Liver (tissue), 9 donors: Measurements from ENCODE around the gene ANKRD10. TPM values are rescaled to one million over a fixed set of nuclear protein-coding genes. Genes with fewer than 3 reads are reported as not detected.

Experiments
- DNase-seq: peaks from one replicate; pipeline ENCODE4 v3.0.0-alpha.2; 2017; ENCODE audit warnings: low spot score
- H3K27ac ChIP-seq, 2 donors: one replicate each; pipeline ENCODE4 v1.7.0; 2013; ENCODE audit warnings: inconsistent platforms in 2 of 2, low read length in 2 of 2, control low read depth in 1 of 2, low read depth in 1 of 2, mild to moderate bottlenecking in 1 of 2
- H3K27me3 ChIP-seq, 4 donors: one replicate each; pipeline versions ENCODE4 v1.6.1 to v1.7.0; 2013; ENCODE audit warnings: low read length in 3 of 4, inconsistent platforms in 1 of 4, mild to moderate bottlenecking in 1 of 4, moderate library complexity in 1 of 4; ENCODE audit not compliant: control insufficient read depth in 4 of 4, insufficient read depth in 4 of 4
- H3K36me3 ChIP-seq, 4 donors: one replicate each; pipeline versions ENCODE4 v1.6.1 to v1.7.0; 2013; ENCODE audit warnings: low read length in 3 of 4, mild to moderate bottlenecking in 3 of 4, low read depth in 1 of 4, moderate library complexity in 1 of 4; ENCODE audit not compliant: control insufficient read depth in 4 of 4, insufficient read depth in 3 of 4
- H3K4me1 ChIP-seq, 4 donors: one replicate each; pipeline versions ENCODE4 v1.6.1 to v1.7.0; 2013; ENCODE audit warnings: low read length in 3 of 4, mild to moderate bottlenecking in 3 of 4, moderate library complexity in 1 of 4; ENCODE audit not compliant: control insufficient read depth in 4 of 4, insufficient read depth in 4 of 4
- H3K4me3 ChIP-seq, 3 donors: one replicate each; pipeline versions ENCODE4 v1.6.1 to v1.7.0; 2013; ENCODE audit warnings: low read length in 3 of 3, control low read depth in 1 of 3, low read depth in 1 of 3, mild to moderate bottlenecking in 1 of 3
- H3K9ac ChIP-seq, 2 donors: one replicate each; pipeline ENCODE4 v1.7.0; 2013; ENCODE audit warnings: low read length in 2 of 2, mild to moderate bottlenecking in 2 of 2, moderate library complexity in 2 of 2, control low read depth in 1 of 2, low read depth in 1 of 2
- H3K9me3 ChIP-seq, 4 donors: one replicate each; pipeline versions ENCODE4 v1.6.1 to v1.7.0; 2013; ENCODE audit warnings: low read length in 3 of 4; ENCODE audit not compliant: control insufficient read depth in 4 of 4
- EGR1 ChIP-seq, 2 donors: IDR thresholded peaks; 2 replicates each; pipeline ENCODE4 v1.6.1; 2016 to 2018; ENCODE audit warnings: antibody characterized with exemption in 2 of 2, low read depth in 2 of 2
- FOXA1 ChIP-seq: IDR thresholded peaks from 2 replicates; pipeline ENCODE4 v1.6.1; 2016; ENCODE audit warnings: antibody characterized with exemption
- FOXA2 ChIP-seq: IDR thresholded peaks from 2 replicates; pipeline ENCODE4 v1.6.1; 2016; ENCODE audit warnings: antibody characterized with exemption
- GABPA ChIP-seq, 2 donors: IDR thresholded peaks in 1 of 2; conservative IDR thresholded peaks in 1 of 2; 2 replicates each; pipeline ENCODE4 v1.6.1; 2016; ENCODE audit warnings: antibody characterized with exemption in 2 of 2, mild to moderate bottlenecking in 1 of 2, moderate library complexity in 1 of 2
- HNF4A ChIP-seq, 2 donors: conservative IDR thresholded peaks; 2 replicates each; pipeline ENCODE4 v1.6.1; 2016; ENCODE audit warnings: antibody characterized with exemption in 2 of 2, mild to moderate bottlenecking in 2 of 2
- HNF4G ChIP-seq: IDR thresholded peaks from 2 replicates; pipeline ENCODE4 v1.6.1; 2016; ENCODE audit warnings: antibody characterized with exemption
- JUND ChIP-seq, 2 donors: IDR thresholded peaks; 2 replicates each; pipeline ENCODE4 v1.6.1; 2016; ENCODE audit warnings: antibody characterized with exemption in 2 of 2
- NR2F2 ChIP-seq: IDR thresholded peaks from 2 replicates; pipeline ENCODE4 v1.6.1; 2016; ENCODE audit warnings: antibody characterized with exemption
- RAD21 ChIP-seq, 2 donors: IDR thresholded peaks; 2 replicates each; pipeline ENCODE4 v1.6.1; 2016; ENCODE audit warnings: antibody characterized with exemption in 2 of 2, mild to moderate bottlenecking in 2 of 2
- RXRA ChIP-seq, 2 donors: IDR thresholded peaks; 2 replicates each; pipeline ENCODE4 v1.6.1; 2017 to 2018; ENCODE audit warnings: antibody characterized with exemption in 2 of 2, mild to moderate bottlenecking in 1 of 2
- SP1 ChIP-seq: IDR thresholded peaks from 2 replicates; pipeline ENCODE4 v1.6.1; 2018; ENCODE audit warnings: antibody characterized with exemption, mild to moderate bottlenecking
- TAF1 ChIP-seq: conservative IDR thresholded peaks from 2 replicates; pipeline ENCODE4 v1.6.1; 2016; ENCODE audit warnings: antibody characterized with exemption, mild to moderate bottlenecking
- YY1 ChIP-seq: IDR thresholded peaks from 2 replicates; pipeline ENCODE4 v1.6.1; 2016; ENCODE audit warnings: antibody characterized with exemption, mild to moderate bottlenecking
- WGBS: extraction: QIAGEN DNeasy Blood & Tissue Kit; methylation state at CpG from one replicate; pipeline ENCODE4 v1.1.7; 2013; 5-methylcytosine and 5-hydroxymethylcytosine counted together
- polyA plus RNA-seq, 2 donors: library from polyadenylated mRNA; stranded (reverse) in 1 of 2; unstranded in 1 of 2; fragments of 200-250 nt in 1 of 2; fragments of >200 nt in 1 of 2; fragmentation: Nextera tagmentation in 1 of 2; extraction: Ambion mirVana in 1 of 2; gene quantifications; one replicate each; pipeline versions ENCODE4 v1.2.1 to v1.2.3, GENCODE V29; 2013 to 2015
- total RNA-seq, 2 donors: library from RNA; depleted of rRNA; stranded (reverse); fragments of >200 nt; gene quantifications; one replicate each; pipeline ENCODE4 v1.2.3, GENCODE V29; 2014
- TF ChIP-seq, protein P1 (sequence below): IDR thresholded peaks from 2 replicates; pipeline ENCODE4 v1.6.1; 2016; ENCODE audit warnings: antibody characterized with exemption, mild to moderate bottlenecking
- TF ChIP-seq, protein P2 (sequence below): fragments of 150-350 bp; IDR thresholded peaks from 2 replicates; pipeline ENCODE4 v1.5.1; 2017; ENCODE audit warnings: improper control_type of control experiment, low read depth, low read length; ENCODE audit not compliant: missing input control
- TF ChIP-seq, protein P3 (sequence below): IDR thresholded peaks from 2 replicates; pipeline ENCODE4 v1.6.1; 2016; ENCODE audit warnings: antibody characterized with exemption
- TF ChIP-seq, protein P4 (sequence below): IDR thresholded peaks from 2 replicates; pipeline ENCODE4 v1.6.1; 2016; ENCODE audit warnings: antibody characterized with exemption
- TF ChIP-seq, protein P5 (sequence below): IDR thresholded peaks from 2 replicates; pipeline ENCODE4 v1.6.1; 2016; ENCODE audit warnings: antibody characterized with exemption
- donor health status: healthy.
- donor health status: healthy.
- donor health status: healthy.
- donor health status: healthy.
- donor health status: healthy.

Gene ANKRD10
- total and polyA plus RNA-seq, 4 donors = 18.8 to 74.1 (median 52.9) TPM

DNA sequence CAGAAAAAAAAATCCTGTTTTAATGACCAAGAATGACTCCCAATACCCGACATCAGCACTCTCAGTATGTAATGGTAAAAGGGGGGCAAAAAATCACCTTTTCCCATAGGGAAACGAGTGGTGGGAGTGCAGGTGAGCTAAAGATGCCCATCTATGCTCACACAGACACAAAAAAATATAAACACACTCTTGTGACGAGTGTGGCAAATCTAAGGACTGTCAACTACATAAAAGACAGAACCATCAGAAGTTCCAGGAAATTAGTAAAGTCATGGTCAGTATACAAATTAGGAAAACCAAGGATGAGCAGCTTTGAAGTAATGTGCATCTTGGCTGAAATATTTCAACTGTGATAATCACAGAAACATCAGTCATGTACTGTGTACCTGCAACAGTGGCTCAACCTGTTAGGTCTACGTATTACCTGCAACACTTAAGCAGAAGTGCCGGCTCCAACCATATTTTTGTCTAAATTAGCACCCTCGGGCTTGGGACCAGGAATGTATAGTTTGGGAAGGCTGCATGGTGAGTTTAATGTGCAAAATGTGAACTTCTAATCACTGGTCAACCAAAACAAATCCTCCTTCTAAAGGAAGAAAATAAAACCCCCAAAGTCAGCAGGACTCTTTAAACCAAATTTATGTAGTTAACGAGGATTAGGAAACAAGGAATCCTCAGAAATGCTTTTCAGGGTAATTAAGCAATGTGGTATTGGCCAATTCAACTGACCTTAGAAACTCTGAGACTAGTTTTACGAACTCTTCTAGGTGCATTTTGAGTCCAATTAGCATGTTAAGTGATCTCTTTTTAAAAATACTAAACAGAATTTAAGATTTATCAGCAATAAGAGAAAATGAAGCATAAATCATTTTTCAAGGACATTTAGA lies 24.3 kb downstream of the ANKRD10 start:
- H3K27ac ChIP-seq = no peak overlapping the region
- no peak for TF ChIP-seq NR2F2
- TF ChIP-seq, protein P1, sequence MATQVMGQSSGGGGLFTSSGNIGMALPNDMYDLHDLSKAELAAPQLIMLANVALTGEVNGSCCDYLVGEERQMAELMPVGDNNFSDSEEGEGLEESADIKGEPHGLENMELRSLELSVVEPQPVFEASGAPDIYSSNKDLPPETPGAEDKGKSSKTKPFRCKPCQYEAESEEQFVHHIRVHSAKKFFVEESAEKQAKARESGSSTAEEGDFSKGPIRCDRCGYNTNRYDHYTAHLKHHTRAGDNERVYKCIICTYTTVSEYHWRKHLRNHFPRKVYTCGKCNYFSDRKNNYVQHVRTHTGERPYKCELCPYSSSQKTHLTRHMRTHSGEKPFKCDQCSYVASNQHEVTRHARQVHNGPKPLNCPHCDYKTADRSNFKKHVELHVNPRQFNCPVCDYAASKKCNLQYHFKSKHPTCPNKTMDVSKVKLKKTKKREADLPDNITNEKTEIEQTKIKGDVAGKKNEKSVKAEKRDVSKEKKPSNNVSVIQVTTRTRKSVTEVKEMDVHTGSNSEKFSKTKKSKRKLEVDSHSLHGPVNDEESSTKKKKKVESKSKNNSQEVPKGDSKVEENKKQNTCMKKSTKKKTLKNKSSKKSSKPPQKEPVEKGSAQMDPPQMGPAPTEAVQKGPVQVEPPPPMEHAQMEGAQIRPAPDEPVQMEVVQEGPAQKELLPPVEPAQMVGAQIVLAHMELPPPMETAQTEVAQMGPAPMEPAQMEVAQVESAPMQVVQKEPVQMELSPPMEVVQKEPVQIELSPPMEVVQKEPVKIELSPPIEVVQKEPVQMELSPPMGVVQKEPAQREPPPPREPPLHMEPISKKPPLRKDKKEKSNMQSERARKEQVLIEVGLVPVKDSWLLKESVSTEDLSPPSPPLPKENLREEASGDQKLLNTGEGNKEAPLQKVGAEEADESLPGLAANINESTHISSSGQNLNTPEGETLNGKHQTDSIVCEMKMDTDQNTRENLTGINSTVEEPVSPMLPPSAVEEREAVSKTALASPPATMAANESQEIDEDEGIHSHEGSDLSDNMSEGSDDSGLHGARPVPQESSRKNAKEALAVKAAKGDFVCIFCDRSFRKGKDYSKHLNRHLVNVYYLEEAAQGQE = no peak
- TF ChIP-seq HNF4A (conservative IDR thresholded peaks at IDR 0.05) = no peak
- TF ChIP-seq EGR1 (IDR thresholded peaks at IDR 0.05; ENCODE audit: low read depth in 2 of 2) = no peak
- TF ChIP-seq, protein P2, sequence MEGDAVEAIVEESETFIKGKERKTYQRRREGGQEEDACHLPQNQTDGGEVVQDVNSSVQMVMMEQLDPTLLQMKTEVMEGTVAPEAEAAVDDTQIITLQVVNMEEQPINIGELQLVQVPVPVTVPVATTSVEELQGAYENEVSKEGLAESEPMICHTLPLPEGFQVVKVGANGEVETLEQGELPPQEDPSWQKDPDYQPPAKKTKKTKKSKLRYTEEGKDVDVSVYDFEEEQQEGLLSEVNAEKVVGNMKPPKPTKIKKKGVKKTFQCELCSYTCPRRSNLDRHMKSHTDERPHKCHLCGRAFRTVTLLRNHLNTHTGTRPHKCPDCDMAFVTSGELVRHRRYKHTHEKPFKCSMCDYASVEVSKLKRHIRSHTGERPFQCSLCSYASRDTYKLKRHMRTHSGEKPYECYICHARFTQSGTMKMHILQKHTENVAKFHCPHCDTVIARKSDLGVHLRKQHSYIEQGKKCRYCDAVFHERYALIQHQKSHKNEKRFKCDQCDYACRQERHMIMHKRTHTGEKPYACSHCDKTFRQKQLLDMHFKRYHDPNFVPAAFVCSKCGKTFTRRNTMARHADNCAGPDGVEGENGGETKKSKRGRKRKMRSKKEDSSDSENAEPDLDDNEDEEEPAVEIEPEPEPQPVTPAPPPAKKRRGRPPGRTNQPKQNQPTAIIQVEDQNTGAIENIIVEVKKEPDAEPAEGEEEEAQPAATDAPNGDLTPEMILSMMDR = no peak
- no peak for TF ChIP-seq TAF1
- no peak for TF ChIP-seq GABPA (IDR thresholded peaks at IDR 0.05 in 1 of 2, conservative IDR thresholded peaks at IDR 0.05 in 1 of 2)
- no peak for TF ChIP-seq YY1
- TF ChIP-seq, protein P3, sequence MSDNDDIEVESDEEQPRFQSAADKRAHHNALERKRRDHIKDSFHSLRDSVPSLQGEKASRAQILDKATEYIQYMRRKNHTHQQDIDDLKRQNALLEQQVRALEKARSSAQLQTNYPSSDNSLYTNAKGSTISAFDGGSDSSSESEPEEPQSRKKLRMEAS = no peak
- TF ChIP-seq SP1 = no peak
- no peak for TF ChIP-seq RAD21 (IDR thresholded peaks at IDR 0.05)
- TF ChIP-seq FOXA1 = no peak
- no peak for TF ChIP-seq HNF4G
- TF ChIP-seq, protein P4, sequence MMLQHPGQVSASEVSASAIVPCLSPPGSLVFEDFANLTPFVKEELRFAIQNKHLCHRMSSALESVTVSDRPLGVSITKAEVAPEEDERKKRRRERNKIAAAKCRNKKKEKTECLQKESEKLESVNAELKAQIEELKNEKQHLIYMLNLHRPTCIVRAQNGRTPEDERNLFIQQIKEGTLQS = no peak
- TF ChIP-seq JUND (IDR thresholded peaks at IDR 0.05) = no peak
- no peak for TF ChIP-seq FOXA2
- no peak for TF ChIP-seq RXRA (IDR thresholded peaks at IDR 0.05)
- TF ChIP-seq, protein P5, sequence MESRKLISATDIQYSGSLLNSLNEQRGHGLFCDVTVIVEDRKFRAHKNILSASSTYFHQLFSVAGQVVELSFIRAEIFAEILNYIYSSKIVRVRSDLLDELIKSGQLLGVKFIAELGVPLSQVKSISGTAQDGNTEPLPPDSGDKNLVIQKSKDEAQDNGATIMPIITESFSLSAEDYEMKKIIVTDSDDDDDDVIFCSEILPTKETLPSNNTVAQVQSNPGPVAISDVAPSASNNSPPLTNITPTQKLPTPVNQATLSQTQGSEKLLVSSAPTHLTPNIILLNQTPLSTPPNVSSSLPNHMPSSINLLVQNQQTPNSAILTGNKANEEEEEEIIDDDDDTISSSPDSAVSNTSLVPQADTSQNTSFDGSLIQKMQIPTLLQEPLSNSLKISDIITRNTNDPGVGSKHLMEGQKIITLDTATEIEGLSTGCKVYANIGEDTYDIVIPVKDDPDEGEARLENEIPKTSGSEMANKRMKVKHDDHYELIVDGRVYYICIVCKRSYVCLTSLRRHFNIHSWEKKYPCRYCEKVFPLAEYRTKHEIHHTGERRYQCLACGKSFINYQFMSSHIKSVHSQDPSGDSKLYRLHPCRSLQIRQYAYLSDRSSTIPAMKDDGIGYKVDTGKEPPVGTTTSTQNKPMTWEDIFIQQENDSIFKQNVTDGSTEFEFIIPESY = no peak
- DNase-seq = no peak
- H3K27me3 ChIP-seq = no peaks in the 10 kb centered on the region
- H3K4me3 ChIP-seq = no peak overlapping the region
- WGBS = 76% methylated on average over 8 of the region's 8 CpGs
- H3K9me3 ChIP-seq = no peaks in the 10 kb centered on the region
- no peak overlapping the region for H3K9ac ChIP-seq
- no peaks in the 10 kb centered on the region for H3K4me1 ChIP-seq
- H3K36me3 ChIP-seq = peaks cover 2 to 14% (median 4%) of the 10 kb centered on the region in 4 donors
